WTC11 (cell line): ENCODE measurements around the gene FAM47E. TPM values are rescaled to one million over a fixed set of nuclear protein-coding genes. Genes with fewer than 3 reads are reported as not detected.

Experiments
- ATAC-seq: fragments of 200-7000 bp; cut with Tn5 transposase; 2 replicates; pipeline ENCODE4 v1.10.0; 2021; ENCODE audit warnings: mild to moderate bottlenecking, moderate library complexity
- CTCF ChIA-PET: fragments of 300-600 bp; sonication (Branson Sonifier 250); formaldehyde crosslinking; loops from one replicate; lab custom pipeline; 2021; ENCODE audit warnings: antibody characterized with exemption; lab: Charles Lee
- POLR2A ChIA-PET: fragments of 350-600 bp; sonication (Branson Sonifier 250); formaldehyde crosslinking; loops from one replicate; lab custom pipeline; 2021; ENCODE audit warnings: antibody characterized with exemption; lab: Charles Lee
- DNase-seq: peaks from one replicate; pipeline ENCODE4 v3.0.0; 2021; ENCODE audit warnings: low spot score
- H3K27ac Mint-ChIP-seq: 2 replicates; pipeline ENCODE4 v1.8.0; 2021; ENCODE audit warnings: mixed read lengths
- H3K27me3 Mint-ChIP-seq: 2 replicates; pipeline ENCODE4 v1.8.0; 2021; ENCODE audit warnings: low read depth, mild to moderate bottlenecking, moderate library complexity, mixed read lengths
- H3K36me3 Mint-ChIP-seq: 2 replicates; pipeline ENCODE4 v1.8.0; 2021; ENCODE audit warnings: mixed read lengths
- H3K4me1 Mint-ChIP-seq: 2 replicates; pipeline ENCODE4 v1.8.0; 2022; ENCODE audit warnings: mixed read lengths
- H3K4me3 Mint-ChIP-seq: 2 replicates; pipeline ENCODE4 v1.8.0; 2021; ENCODE audit warnings: mild to moderate bottlenecking, moderate library complexity, mixed read lengths
- H3K9me3 Mint-ChIP-seq: 2 replicates; pipeline ENCODE4 v1.8.0; 2021; ENCODE audit warnings: mixed read lengths
- ATF6 ChIP-seq: sonication (generic); formaldehyde crosslinking; IDR thresholded peaks from 2 replicates; pipeline ENCODE4 v1.8.1; 2023; ENCODE audit warnings: mild to moderate bottlenecking, missing genetic modification reagents
- CDX4 ChIP-seq: fragments of 250-450 bp; sonication (Bioruptor Pico); IDR thresholded peaks from 2 replicates; pipeline ENCODE4 v1.9.0; 2021; ENCODE audit warnings: moderate library complexity, mild to moderate bottlenecking, inconsistent platforms, borderline replicate concordance
- CREB1 ChIP-seq: sonication (generic); formaldehyde crosslinking; IDR thresholded peaks from 2 replicates; pipeline ENCODE4 v1.8.0; 2023; ENCODE audit warnings: mild to moderate bottlenecking, missing genetic modification reagents
- ERG ChIP-seq: fragments of 250-450 bp; sonication (Bioruptor Pico); IDR thresholded peaks from 2 replicates; pipeline ENCODE4 v1.8.0; 2021; ENCODE audit warnings: mild to moderate bottlenecking
- GRHL2 ChIP-seq: fragments of 250-450 bp; sonication (Bioruptor Pico); IDR thresholded peaks from 2 replicates; pipeline ENCODE4 v1.8.0; 2022; ENCODE audit warnings: mild to moderate bottlenecking, moderate library complexity; ENCODE audit not compliant: insufficient replicate concordance, severe bottlenecking
- JUN ChIP-seq: sonication (generic); formaldehyde crosslinking; IDR thresholded peaks from 2 replicates; pipeline ENCODE4 v1.8.0; 2023; ENCODE audit warnings: mild to moderate bottlenecking, missing genetic modification reagents
- KAT7 ChIP-seq: sonication (generic); formaldehyde crosslinking; IDR thresholded peaks from 2 replicates; pipeline ENCODE4 v1.8.1; 2023; ENCODE audit warnings: missing genetic modification reagents, mild to moderate bottlenecking, borderline replicate concordance
- NR1H2 ChIP-seq: sonication (generic); formaldehyde crosslinking; IDR thresholded peaks from 2 replicates; pipeline ENCODE4 v1.9.0; 2021; ENCODE audit warnings: mild to moderate bottlenecking, moderate library complexity, missing genetic modification reagents
- NR3C1 ChIP-seq: sonication (generic); formaldehyde crosslinking; conservative IDR thresholded peaks from 2 replicates; pipeline ENCODE4 v1.8.1; 2023; ENCODE audit warnings: low read depth, mild to moderate bottlenecking, missing genetic modification reagents
- PREB ChIP-seq: sonication (generic); formaldehyde crosslinking; IDR thresholded peaks from 2 replicates; pipeline ENCODE4 v1.8.1; 2022; ENCODE audit warnings: mild to moderate bottlenecking, missing genetic modification reagents, moderate library complexity, borderline replicate concordance
- TCF7 ChIP-seq: sonication (generic); formaldehyde crosslinking; IDR thresholded peaks from 2 replicates; pipeline ENCODE4 v1.8.0; 2022; ENCODE audit warnings: mild to moderate bottlenecking, low read depth, missing genetic modification reagents, moderate library complexity
- ZBTB43 ChIP-seq: sonication (generic); formaldehyde crosslinking; IDR thresholded peaks from 2 replicates; pipeline ENCODE4 v1.8.1; 2023; ENCODE audit warnings: mild to moderate bottlenecking, missing genetic modification reagents
- ZNF219 ChIP-seq: sonication (generic); formaldehyde crosslinking; IDR thresholded peaks from 2 replicates; pipeline ENCODE4 v1.8.0; 2023; ENCODE audit warnings: missing genetic modification reagents, mild to moderate bottlenecking, borderline replicate concordance
- ZNF232 ChIP-seq: sonication (generic); formaldehyde crosslinking; IDR thresholded peaks from 2 replicates; pipeline ENCODE4 v1.8.0; 2022; ENCODE audit warnings: mild to moderate bottlenecking, missing genetic modification reagents
- ZNF423 ChIP-seq: fragments of 250-450 bp; sonication (Bioruptor Pico); IDR thresholded peaks from 2 replicates; pipeline ENCODE4 v2.1.2; 2022; ENCODE audit warnings: mild to moderate bottlenecking, moderate library complexity
- total RNA-seq: library from RNA; stranded (reverse); gene quantifications from 3 replicates; pipeline ENCODE4 v1.2.3, GENCODE V29; 2021

Gene FAM47E
- total RNA-seq, 1 experiment from 2014 or later = 1.4 TPM

GRCh38 chr4:76293772-76294171, 42.3 kb downstream of the FAM47E start (continued):
- no peak for TF ChIP-seq ZBTB43 (CRISPR knock-in tag)
- no peak for TF ChIP-seq TCF7 (CRISPR knock-in tag)

GRCh38 chr4:76296286-76296820, 44.8 kb downstream of the FAM47E start:
- ATAC-seq = no peak
- Mint-ChIP-seq H3K27ac (no peak overlapping the region), H3K9me3 (peaks cover 31% of the 10 kb centered on the region)
- POLR2A ChIA-PET = no interaction called here
- TF ChIP-seq GRHL2 (CRISPR knock-in tag) (no peak), NR1H2 (CRISPR knock-in tag) (no peak), JUN (CRISPR knock-in tag) (no peak), CREB1 (CRISPR knock-in tag) (no peak), ZNF219 (no peak), ATF6 (CRISPR knock-in tag) (no peak), ZNF423 (no peak), CDX4 (CRISPR knock-in tag) (no peak)
- TF ChIP-seq, all 79 proteins: peak for 0
- Mint-ChIP-seq H3K36me3 (peaks cover 14% of the 10 kb centered on the region), H3K4me1 (no peaks in the 10 kb centered on the region), H3K27me3 (peaks cover 47% of the 10 kb centered on the region), H3K4me3 (no peak overlapping the region)
- CTCF ChIA-PET = no interaction called here
- no peak for DNase-seq

- ChIA-PET POLR2A (no interaction called here), CTCF (no interaction called here)
- Mint-ChIP-seq H3K27me3 (peaks cover 43% of the 10 kb centered on the region), H3K4me3 (no peak overlapping the region), H3K9me3 (peaks cover 31% of the 10 kb centered on the region), H3K27ac (no peak overlapping the region), H3K36me3 (peaks cover 14% of the 10 kb centered on the region), H3K4me1 (no peaks in the 10 kb centered on the region)
- DNase-seq = no peak
- TF ChIP-seq ZNF232 = no peak
- no peak for TF ChIP-seq ZBTB43 (CRISPR knock-in tag)
- no peak for TF ChIP-seq KAT7 (CRISPR knock-in tag)
- TF ChIP-seq ERG (CRISPR knock-in tag) = no peak
- TF ChIP-seq PREB = no peak
- TF ChIP-seq NR3C1 (CRISPR knock-in tag) = no peak
- no peak for ATAC-seq
These were observed 46.7 kb downstream of the FAM47E start for GRCh38 chr4:76298227-76298626.
